HG03066 (cell line): ENCODE measurements around the gene DAGLB.

Experiments used
- ATAC-seq: cut with Tn5 transposase; IDR thresholded peaks from one replicate; pipeline ENCODE4 v1.9.1; 2021; ENCODE audit warnings: low read depth; ENCODE audit not compliant: unreplicated experiment

DAGLB gene

DNA sequence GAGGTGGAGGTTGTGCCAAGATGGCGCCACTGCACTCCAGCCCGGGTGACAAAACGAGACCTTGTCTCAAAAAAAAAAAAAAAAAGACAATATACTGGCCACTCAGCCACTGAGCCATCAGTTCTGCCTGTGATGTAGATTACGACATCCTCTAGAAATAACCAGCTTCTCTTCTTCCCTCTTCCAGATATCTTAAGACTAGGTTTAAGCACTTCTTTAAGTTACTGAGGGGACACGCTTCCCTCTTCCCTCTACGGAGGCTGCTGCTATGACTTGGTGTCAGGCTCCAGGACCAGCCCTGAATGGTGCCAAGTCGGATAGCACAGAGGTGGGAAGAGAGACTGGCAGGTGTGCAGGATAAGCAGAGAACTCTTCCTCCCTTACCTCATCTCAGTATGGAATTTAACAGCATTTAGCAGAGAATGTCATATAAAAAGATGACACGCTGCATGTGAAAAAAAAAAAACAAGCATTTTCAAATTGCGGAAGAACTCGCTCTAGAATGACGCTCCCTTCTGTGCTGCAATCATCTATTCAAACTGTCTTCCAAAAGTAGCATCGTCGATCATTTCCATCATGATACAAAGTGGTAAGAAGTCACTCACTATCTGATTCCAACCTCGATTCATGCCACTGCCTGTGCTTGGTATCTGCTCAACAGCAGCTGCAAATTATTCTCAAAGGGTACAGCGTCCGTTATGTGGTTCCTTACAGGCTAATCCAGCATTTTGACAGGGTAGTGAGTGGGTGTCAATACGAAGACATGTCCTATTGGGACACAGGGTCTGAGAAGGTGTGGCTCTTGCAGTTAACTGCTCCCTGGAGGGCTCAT, 13.8 kb downstream of the DAGLB start:
- ATAC-seq, result no peak

DNA sequence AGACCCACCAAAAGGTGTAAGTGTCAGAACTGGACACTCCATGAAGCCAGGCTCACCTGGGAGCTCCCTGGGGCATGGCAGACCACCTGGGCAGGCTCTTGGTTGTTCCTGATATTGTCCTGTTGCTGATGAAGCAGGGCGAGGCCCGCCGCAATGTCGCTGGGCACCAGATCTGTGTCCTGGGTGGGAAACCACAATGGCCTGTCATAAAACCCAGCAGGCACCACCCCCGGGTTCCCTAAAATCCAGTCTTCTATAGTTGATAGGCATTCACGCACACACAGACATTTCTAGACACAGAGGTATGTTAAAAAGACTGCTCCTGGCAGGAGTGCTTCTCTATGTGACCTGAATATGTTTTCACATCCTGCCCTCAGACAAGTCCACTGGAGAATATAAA, 15.0 kb downstream of the DAGLB start:
- no peak for ATAC-seq

DNA sequence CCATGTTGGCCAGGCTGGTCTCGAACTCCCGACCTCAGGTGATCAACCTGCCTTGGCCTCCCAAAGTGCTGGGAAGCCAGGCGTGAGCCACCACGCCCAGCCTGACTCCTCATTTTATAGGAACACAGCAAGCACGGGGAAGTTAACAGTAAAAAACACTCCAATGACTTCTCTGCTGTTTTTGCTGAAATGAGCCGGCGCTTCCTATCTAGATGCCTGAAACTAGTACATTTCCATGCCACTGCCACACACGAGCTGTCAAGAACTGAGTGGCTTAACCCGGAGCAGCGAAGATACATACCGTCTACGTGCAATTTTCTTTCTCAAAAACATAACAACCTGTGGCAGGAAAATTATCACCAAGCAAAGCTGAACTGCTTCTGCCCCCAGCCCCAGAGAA, 16.8 kb downstream of the DAGLB start:
- no peak for ATAC-seq

DNA sequence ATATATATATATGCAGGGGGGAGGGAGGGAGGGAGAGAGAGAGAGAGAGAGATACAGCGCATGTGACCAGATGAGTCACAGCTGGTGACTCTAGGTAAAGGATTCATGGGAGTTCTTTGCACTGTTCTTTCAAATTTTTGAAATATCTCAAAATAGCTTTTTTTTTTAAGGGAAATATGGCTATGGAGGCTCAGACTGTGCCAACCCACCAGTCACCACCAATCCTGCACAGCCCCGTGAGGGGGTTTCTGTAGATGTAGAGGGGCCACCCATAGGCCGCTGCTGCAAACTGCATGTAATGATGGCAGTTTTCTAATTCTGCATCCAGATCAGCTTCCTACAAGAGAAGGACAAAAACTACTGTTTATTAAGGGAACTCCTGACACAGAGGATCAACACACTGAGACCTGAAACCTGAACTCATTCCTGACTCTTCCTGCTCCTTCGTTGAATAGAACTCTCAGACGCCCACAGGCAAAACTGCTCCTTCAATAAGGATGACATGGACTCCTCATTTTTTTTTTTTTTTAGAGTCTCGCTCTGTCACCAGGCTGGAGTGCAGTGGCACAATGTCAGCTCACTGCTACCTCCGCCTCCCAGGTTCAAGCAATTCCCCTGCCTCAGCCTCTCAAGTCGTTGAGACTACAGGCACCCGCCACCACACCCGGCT, 17.3 kb downstream of the DAGLB start:
- ATAC-seq, result no peak

DNA sequence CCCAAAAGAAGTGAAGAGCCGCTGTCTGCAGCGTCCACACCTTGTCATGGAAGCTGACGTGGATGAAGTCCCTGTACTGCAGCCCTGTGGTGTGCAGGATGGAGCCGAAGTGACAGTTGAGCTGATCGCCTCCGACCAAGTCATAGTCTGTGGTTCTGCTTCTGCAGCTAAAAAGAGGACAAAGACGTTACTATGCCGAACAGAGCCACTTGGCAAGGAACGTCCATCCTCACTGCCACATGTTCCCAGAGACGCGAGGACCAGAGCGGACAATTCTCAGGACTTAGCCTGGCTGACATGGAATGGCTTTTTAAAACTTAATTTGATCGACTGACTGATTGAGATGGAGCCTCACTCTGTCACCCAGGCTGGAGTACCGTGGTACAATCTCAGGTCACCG, 21.8 kb downstream of the DAGLB start:
- no peak for ATAC-seq

DNA sequence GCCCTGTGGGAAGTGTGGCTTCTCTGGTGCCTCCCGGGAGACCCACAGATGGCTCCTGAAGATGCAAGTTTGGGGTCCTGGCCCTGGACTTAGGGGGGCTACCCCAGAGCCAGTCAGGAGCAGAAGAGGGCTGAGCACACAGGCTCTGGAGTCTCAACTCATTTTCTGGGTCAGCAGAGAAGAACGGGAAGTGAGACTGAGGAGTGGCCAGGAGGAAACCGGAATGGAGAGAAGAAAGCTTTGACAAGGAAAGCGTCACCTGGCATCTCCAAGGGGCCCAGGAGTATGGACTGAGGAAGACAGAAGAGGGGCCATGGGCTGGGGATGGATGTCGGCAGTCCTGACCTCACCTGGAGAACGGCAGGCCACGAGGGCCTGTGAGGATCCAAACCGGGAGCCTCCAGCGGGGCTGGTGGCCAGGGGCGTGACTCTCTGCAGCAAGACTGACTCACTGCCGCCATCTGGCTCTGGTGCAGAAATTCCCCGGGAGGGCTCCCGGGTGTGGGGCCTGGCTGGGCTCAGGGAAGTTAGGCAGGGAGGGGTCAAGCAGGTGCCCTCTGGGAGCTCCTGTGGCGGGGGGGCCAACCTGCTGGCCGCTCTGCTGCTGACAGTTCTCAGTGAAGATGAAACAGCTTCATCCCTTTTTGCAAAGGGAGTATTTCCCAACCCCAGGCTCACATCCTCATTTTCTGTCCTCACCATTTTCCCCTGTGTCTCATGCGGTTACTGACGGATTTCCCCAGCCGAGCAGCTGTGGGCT, 23.6 kb downstream of the DAGLB start:
- ATAC-seq, result no peak

DNA sequence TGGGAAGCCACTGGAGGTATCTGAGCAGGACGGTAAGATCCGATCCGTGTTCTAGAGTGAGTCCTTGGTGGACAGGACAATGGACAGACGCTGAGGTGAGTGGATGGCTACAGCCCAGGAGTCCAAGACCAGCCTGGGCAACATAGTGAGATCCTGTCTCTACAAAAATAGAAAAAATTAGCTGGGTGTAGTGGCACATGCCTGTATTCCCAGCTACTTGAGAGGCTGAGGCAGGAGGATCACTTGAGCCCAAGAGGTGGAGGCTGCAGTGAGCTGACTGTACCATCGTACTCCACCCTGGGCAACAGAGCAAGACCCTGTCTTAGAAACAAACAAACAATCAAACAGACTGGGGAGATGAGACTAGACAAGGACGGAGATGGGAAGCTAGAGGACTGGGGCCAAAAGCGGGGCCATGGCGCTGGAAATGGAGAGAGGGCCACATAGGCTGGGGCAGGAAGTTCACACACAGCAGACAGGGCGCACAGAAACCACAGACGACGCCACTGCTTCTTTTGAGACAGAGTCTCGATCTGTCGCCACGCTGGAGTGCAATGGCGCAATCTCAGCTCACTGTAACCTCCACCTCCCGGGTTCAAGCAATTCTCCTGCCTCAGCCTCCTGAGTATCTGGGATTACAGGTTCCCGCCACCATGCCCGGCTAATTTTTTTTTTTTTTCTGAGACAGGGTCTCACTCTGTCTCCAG, 24.7 kb downstream of the DAGLB start:
- no peak for ATAC-seq

DNA sequence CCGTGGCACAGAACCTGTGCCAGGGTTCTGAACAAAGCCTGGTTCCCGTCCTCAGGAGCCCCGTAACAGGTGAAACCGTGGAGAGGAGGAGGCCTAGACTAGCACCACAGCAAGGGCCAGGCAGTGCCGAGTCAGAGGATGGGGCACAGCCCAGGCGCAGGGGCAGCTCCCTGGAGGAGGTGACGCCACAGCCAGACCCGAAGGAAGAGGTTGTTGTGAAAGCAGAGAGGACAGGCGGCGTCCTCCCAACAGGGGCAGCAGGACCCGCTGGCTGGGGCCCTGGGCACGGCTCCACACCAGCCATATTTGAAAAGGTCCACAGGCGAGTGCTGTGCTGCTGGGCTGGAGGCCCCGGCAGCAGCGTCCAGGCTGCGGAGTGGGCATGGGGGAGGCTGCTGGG, 25.7 kb downstream of the DAGLB start:
- no peak for ATAC-seq

DNA sequence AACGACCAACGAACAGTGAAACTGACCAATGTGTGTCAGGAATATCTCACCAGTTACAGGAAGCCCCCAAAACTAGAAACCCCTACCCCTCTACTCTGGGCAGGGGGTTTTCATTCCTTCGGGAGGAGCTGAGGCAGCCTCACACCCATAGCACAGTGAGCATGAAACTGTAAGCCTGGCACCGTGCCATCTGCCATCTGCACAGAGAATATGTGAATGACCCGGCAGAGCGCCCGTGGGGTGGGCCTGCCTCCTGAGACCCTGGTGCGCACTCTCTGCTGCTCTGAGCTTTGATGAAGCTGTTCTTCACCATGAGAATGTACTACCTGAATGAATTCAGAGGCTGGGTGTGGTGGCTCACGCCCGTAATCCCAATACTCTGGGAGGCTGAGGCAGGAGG, 27.1 kb downstream of the DAGLB start:
- ATAC-seq, result no peak

DNA sequence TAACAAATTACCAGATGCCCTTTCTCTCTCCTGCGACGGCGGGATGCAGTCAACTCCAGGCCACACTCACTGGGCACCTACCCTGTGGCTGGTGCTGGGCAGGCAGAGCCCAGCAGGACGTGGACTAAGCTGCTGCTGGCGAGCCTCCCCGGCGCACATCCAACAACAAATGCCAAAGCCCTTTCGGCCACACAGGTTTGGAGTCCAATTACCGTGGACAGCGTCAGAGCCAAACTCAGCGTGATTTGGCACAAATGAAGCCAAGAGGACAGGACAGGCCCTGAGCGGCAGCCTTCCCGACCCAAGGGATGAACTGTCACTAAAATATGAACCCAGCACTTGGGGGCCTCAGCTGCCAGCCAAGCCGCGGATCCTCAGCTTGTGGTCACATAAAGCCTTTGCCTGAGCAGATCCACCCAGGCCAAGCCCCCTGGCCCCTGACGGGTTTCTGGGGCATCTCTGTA, 28.4 kb downstream of the DAGLB start:
- no peak for ATAC-seq

DNA sequence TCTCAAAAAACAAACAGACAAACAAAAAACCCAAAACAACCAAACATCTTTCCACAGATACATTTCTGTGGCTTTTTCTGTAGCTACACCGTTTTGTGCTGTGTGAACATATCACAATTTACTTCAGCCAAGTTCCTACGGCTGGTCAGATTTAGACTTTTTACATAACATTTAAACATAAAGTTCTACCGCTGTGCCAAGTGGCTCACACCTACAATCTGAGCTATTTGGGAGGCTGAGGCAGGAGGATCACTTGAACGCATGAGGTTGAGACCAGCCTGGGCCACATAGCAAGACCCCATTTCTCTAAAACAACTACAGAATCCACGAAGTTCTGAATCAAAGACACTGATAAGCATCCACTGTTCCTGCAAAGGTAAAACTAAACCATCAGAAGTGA, 30.3 kb downstream of the DAGLB start:
- ATAC-seq, result no peak

DNA sequence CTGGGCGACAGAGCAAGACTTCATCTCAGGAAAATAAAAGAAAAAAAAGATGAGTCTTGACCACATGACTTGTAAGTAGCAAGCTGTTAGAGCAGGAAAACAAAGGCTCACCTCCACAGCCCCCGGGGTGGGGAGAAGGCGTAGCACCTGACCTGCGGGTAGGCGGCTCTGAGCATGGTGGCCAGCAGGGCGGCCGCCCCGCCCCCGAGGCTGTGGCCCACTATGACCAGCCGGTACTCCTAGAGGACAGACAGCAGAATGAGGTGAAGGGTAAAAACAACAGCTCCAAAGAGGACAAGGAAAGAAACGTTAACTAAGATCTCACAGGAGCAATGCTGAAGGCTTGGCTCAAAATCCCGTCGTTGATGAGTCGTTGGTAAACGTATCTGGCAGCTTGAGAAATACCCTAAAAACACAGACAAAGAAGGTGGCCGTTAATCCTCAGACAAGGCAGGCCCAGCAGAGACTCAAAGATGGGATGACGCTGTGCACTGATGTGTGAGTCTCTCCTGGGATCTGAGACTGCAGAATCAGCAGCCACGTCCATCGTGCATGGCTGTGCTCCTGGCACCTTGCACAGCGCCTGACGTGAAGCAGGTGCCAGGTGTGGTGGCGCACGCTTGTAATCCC, 31.1 kb downstream of the DAGLB start:
- no peak for ATAC-seq

DNA sequence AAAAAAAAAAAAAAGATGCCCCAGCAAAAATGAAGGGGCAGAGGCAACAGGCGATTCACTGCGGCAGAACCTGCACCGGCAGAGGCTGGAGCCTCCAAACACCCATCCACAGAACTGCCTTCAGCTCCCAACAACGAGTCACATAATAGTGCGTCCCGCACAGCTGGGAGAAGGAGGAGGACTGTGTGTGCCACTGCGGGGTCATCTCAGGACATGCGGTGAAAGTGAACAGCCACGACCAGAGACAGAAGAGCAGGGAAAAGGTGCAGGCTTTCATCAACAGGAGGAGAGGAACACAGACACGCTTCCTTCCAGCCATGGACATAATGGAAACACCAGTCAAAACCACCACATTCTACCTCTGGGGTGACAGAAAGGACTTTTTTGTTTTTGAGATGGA, 34.1 kb downstream of the DAGLB start:
- no peak for ATAC-seq

DNA sequence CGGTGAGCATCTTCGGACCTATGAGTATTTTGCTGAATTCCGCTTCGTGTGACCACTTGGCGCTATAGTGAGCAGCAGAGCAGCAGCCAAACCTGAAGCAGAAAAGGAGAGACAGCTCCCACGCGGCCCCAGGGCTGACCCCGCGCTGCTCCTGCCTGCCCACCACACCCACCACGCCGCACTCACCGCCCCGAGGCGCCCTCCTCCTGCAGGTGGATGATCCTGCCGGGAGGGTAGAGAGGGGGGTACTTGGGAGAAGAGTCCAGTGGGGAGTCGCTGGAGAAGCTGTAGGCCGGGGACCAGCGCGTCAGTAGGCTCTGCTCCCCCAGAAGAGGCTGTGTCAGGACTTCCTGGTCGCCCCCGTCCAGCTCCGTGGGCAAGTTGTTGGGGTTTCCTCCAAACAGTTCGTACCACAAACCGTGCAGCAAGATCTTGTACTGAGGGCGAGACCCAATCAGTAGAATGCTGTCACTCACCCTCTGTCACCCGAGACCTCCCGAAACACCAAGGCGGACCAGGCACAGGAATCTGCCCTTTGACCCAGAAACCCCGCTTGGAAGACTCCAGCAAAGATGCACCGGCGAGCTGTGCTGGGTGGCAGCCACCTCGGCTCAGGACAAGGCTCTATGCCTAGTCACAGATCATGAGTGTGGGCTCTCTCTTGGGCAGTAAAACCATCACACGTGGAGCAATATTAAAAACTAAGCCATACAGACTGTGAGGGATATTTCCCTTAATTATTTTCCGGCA, 37.6 kb downstream of the DAGLB start:
- no peak for ATAC-seq

DNA sequence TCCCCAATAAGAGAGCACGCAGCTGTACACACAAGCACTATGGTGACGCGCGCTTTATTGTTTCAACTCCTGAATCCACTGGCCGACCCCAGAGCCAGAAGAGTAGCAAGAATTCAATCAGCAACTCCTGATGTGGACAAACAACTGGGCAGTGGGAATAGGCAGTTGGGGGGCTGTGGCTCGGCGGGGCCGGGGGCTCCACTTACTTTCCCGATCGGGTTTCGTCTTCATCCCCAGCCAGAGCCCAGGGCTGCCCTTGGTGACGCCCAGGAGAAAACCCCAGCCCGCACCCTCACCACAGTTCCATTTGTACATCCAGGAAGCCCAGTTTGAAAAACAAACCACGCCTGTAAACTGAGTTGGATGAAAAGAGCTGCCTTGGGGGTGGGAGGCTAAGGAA, 38.7 kb downstream of the DAGLB start:
- ATAC-seq, result no peak

DNA sequence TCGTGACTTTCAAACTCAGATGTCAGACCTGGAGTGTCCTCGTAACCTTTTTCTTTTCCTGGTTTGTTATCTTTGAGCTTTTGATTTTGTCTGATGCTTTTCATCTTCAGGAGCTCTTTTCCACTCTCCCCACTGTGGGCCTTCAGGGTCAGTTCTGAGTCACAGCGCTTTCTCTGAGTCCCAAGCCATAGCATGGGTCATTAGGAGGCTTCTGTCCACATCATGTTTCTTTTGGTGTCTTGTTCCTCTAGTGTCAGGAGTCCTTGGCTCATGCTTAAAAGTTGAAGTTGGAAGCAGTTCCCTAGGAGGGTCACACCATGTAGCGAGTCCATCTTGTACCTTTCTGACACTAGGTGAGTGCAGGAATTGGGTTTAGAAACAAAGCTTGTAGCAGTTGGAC, 40.3 kb downstream of the DAGLB start:
- ATAC-seq, result no peak

DNA sequence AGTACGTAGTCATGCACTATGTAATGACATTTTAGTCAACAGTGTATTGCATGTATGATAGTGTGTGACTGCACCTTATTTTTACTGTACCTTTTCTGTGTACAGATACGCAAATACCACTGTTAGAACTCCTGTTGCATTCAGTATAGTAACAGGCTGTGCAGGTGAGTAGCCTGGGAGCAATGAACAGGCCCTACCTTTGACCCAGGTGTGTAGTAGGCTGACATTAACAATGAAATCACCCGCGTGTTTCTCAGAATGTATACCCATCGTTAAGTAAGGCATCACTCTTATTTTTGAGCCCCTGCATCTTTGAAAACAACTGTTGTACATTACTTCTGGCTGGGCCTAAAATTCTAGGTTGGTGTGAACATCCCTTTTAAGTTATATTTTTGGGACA, 41.6 kb downstream of the DAGLB start:
- no peak for ATAC-seq

DNA sequence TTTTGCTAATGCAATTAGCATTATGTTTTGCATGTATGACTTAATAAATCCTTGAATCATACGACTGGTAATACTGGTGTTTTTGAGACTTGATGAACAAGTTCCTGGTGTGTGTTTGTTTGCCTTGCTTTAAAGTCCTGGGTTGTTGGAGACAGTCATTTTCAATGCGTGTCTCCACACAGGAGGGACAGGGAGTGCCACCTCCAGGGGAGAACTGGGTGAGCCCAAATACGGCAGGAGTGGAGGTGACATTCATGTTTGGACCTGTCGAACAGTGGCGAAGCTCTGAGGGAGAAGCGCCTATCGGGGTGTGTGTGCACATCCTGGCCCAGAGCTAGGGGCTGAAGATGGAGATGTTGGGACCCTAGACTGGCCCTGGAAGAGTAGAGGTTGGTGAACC, 43.8 kb downstream of the DAGLB start:
- no peak for ATAC-seq

DNA sequence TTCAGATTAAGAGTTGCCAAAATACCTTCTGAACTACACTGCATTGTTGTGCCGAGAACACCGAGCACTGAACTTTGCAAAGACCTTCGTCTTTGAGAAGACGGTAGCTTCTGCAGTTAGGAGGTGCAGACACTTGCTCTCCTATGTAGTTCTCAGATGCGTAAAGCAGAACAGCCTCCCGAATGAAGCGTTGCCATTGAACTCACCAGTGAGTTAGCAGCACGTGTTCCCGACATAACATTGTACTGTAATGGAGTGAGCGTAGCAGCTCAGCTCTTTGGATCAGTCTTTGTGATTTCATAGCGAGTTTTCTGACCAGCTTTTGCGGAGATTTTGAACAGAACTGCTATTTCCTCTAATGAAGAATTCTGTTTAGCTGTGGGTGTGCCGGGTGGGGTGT, 45.0 kb downstream of the DAGLB start:
- no peak for ATAC-seq

DNA sequence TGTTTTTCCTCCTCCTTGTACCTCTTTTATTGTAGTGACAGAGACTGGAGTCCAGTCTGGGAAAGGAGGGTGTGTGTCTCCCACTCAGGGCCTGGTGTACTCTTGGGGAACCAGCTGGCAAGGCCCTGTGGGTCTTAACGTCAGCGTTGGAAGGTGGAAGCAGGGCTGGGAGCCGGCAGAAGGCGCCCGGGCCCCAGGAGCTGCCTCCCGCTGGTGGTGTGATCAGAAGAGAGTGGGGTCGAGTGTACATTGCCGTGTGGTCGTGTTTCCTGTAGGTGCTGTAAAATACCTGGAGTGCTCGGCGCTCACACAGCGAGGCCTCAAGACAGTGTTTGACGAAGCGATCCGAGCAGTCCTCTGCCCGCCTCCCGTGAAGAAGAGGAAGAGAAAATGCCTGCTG, 45.7 kb downstream of the DAGLB start:
- ATAC-seq, result no peak
